Stimulated activated naive CD4-positive, alpha-beta T cell treated with Interleukin-2 at 50 U/mL for 16 hours (primary cell): ENCODE results near the gene FFAR3.
A peak's percentile ranks its signal among the peaks of the same experiment; 100 is the strongest.

ENCODE experiments used
- DNase-seq: peaks from one replicate; lab custom pipeline; 2025; lab: John Stamatoyannopoulos, UW

FFAR3 gene

DNA sequence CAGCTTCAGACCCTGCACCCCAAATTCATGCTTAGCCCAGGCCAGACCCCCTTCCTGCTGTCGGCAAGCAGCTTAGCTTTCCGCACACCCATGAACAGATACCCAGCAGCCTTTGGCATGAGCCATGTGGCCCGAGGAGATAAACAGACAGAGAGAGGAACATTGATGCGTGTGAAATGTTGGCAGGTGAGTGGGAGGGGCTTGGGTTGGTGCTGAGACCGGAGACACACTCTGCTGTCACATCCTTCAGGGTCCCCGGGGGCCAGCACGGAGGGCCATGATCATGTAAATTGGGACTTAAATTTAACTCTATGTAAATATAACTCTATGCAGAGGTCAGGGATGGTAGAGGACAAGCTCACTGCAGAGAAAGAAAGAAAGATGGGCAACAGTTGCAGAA is 27.8 kb upstream of the FFAR3 start:
- no peak for DNase-seq

DNA sequence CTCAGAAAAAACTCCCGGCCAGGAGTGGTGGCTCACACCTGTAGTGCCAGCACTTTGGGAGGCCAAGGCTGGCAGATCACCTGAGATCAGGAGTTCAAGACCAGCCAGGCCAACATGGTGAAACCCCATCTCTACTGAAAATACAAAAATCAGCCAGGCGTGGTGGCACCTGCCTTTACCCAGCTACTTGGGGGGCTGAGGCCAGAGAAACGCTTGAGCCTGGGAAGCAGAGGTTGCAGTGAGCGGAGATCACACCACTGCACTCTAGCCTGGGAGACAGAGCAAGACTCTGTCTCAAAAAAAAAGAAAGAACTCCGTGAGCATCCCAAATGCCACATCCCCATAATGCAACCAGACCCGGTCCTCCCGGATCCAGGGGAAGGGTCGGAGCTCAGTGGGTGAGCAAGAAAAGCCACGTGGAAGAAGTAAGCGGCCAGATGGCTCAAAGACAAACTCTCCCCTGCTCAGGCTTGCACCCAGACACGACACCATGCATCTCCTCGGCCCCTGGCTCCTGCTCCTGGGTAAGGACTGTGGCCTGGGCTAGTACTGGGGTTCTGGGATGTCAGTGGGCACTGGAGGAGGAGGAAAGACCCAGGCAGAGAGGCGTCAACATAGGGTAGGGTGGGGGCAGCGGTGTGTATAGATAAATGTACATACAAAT is 26.6 kb upstream of the FFAR3 start:
- no peak for DNase-seq

DNA sequence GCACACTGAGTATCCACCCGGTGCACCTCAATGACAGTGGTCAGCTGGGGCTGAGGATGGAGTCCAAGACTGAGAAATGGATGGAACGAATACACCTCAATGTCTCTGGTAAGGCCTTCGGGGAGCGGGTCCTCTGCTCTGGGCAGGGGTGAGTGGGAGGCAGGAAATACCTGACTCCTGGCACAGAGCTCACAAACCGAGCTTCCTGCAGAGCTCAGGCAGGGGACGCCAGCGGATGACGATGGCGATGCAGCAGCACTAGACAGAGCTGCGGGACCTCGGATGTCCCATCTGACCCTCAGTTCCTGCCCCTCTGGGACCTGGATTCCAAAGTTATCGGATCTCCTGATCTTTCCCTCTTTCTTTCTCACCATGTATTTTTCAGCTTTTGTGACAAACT is 25.4 kb upstream of the FFAR3 start:
- peak; percentile 16 for DNase-seq

DNA sequence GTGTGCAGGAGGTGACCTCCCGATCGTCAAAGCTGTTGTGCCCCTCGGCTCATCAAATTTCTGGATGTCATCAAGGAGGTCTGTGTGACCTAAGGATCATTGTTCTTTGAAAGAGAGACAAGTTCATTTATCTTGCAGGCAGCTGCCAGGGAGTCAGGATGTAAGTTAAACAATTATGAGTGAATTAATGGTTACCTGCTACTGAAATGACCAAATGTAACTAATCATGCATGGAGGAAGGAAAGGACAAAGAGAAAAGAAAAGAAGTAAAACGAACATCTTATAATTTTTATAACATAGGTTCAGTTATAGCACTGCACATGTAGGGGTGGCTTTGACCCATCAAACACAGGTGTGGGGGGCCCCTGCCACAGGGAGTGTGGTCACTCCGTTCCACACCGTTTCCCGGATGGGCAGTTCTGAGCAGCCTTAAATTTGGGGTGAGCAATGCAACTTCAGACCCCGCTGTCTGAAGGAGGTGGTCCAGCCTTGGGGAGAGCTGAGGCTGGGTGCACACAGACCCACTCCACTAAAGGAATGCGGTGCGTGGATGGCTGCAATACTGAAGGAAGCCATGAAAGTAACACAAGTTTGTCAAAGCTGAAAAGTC is 24.0 kb upstream of the FFAR3 start:
- DNase-seq, result no peak

DNA sequence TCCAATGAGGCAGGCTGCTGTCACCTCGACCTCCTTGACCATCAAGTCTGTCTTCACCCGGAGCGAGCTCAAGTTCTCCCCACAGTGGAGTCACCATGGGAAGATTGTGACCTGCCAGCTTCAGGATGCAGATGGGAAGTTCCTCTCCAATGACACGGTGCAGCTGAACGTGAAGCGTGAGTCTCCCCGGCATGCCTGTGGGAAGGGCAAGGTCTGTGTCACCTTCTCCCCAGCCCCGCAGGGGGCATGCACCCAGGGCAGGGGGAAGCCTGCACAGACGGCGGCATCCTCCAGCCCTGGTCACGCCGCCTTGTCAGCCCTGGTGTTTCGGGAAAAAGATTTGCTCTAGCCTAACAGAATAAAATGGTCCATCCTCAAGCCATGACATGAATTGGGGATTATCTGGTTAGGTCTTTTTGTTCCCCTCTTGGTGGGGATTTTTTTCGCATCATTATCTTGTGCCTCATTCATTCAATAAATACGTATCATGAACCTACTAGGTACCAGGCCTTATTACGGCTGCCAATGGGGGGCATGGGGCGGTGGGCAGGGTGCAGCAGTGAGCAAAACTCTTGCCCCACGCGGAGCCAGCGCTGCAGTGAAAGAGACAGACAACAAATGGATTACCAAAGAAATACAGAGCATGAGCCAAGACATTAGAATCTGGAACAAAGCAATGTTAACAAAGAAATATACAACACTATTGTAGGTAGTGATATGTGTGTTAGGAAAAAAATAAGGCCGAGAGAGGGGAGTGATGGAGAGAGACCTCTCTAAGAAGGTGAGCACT is 21.9 kb upstream of the FFAR3 start:
- no peak for DNase-seq

DNA sequence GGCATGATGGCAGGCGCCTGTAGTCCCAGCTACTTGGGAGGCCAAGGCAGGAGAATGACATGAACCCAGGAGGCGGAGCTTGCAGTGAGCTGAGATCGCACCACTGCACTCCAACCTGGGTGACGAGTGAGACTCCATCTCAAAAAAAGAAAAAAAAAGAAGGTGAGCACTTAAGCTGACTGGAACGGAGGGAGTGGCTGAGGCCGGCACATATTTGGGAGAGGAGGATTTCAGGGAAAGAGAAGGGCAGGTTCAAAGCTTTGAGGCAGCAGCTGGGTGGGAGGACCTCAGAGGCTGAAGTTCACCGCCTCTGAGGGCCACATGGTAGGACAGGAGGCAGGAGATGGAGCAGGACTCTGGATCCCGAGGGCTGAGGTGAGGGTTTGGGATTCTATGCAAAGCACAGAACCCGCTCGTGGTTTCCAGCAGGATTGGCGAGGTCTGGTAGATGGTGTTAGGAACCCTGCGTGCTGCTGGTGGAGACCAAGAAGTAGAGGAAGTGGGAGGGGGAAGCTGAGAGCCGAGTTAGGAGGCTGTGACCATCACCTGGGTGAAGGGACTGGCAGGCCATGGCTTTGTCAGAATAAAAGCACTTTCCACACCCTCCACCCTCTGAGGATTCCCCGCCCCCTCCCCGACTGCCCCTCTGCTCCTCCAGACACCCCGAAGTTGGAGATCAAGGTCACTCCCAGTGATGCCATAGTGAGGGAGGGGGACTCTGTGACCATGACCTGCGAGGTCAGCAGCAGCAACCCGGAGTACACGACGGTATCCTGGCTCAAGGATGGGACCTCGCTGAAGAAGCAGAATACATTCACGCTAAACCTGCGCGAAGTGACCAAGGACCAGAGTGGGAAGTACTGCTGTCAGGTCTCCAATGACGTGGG is 20.9 kb upstream of the FFAR3 start:
- DNase-seq, result no peak

DNA sequence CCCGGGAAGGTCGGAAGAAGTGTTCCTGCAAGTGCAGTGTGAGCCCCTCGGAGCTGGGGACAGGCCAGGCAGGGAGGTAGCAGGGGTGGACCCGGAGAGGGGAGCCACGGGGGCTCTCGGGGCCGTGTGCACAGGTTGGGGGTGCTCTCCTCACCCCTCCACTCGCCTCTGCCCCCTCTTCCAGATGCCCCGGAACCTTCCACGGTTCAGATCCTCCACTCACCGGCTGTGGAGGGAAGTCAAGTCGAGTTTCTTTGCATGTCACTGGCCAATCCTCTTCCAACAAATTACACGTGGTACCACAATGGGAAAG is 20.3 kb upstream of the FFAR3 start:
- no peak for DNase-seq

DNA sequence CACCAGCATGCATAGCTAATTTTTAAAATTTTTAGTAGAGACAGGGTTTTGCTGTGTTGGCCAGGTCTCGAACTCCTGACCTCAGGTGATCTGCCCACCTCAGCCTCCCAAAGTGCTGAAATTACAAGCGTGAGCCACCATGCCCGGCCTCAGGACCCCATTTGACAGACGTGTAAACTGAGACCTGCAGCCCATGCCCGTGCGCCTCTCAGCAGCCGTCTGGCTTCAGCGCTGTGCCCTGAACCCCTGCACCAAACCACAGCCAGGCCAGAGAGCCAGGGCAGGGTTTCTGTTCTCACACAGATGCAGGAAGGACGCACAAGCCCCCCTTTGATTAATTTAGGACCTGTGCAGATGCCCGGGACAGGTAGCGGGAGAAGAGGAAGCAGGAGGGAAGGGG is 17.8 kb upstream of the FFAR3 start:
- no peak for DNase-seq

DNA sequence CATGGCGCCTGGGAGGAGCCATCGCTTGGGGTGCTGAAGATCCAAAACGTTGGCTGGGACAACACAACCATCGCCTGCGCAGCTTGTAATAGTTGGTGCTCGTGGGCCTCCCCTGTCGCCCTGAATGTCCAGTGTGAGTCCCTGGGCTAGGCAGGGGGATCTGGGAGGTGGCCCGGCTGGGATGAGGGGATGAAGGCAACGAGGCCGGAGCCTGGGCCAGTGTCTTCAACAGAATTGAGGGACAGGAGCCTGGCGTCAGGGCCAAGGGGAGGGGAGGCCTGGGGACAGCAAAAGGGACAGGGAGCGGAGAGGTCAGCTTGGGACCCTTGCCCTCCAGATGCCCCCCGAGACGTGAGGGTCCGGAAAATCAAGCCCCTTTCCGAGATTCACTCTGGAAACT is 17.3 kb upstream of the FFAR3 start:
- no peak for DNase-seq

DNA sequence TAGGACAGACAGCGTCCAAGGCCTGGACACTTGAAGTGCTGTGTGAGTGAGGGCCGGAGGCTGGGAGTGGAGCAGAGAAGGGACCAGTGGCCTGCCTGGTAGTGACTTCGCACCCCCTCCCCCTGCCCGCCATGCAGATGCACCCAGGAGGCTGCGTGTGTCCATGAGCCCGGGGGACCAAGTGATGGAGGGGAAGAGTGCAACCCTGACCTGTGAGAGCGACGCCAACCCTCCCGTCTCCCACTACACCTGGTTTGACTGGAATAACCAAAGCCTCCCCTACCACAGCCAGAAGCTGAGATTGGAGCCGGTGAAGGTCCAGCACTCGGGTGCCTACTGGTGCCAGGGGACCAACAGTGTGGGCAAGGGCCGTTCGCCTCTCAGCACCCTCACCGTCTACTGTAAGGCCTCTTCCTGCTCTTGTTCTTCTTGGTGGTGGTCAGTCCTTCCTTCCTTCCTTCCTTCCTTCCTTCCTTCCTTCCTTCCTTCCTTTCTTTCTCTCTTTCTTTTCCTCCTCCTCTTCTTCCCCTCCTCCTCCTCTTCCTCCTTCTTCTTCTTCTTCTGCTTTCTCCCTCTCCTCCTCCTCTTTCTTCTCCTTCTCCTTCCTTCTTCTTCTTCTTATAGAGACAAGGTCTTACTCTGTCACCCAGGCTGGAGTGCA is 16.6 kb upstream of the FFAR3 start:
- DNase-seq, result no peak

DNA sequence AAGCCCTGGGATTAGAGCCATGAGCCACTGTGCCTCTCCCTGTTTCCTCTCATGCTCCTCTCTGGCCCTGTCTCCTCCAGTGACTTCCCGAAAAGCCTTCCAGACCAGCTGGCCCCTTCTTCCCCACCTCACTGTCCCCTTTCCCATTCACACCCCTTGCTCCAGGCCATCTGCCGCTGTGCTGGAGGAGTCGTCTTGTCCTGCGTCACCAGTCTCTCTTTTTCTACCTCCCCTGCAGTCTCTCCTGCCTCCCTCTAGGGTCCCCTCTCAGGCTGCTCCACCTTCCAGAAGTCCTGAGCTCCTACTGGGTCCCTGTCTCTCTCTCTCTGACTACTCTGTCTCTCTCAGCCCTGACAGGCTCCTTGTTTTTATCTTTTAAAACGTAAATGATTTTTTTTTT is 15.8 kb upstream of the FFAR3 start:
- DNase-seq, result no peak

DNA sequence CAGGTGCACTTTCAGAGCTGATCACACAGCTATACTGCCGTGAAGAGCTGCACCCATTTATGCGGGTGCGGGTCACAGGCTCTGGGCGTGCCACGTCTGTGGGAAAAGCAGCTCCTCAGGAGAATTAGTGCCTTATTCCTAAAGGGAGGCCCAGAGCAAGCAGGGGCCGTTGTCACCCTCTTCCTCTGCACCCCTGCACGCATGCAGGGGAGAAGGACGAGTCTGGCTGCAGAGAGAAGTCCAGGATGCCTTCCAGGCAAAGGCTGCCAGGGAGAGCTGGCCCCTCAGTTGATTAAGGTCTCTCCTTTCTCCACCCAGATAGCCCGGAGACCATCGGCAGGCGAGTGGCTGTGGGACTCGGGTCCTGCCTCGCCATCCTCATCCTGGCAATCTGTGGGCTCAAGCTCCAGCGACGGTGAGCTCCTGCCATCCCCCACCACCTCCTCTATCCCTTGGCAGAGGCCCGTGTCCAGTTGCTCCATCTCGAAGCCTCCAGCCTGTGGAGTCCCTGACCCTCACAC is 13.7 kb upstream of the FFAR3 start:
- no peak for DNase-seq

DNA sequence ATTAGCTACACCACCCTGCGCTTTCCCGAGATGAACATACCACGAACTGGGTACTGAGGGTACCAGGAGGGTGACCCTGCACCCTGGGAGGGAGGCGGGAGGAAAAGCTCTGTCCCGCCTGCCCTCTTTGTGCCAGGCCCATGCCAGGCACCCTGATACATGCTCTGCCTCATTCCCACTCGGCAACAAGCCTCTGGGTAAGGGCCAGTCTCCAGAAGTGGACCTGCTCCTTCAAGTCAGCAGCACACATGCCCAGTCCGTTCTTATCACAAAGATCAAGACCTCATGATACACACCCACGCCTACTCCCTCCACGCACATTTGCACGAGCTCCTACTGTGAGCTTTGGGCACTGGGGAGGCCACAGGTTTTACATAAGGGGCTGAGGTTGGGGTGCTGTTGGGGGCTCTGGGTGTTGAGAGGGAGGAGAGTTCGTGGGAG is 12.6 kb upstream of the FFAR3 start:
- DNase-seq, result no peak

DNA sequence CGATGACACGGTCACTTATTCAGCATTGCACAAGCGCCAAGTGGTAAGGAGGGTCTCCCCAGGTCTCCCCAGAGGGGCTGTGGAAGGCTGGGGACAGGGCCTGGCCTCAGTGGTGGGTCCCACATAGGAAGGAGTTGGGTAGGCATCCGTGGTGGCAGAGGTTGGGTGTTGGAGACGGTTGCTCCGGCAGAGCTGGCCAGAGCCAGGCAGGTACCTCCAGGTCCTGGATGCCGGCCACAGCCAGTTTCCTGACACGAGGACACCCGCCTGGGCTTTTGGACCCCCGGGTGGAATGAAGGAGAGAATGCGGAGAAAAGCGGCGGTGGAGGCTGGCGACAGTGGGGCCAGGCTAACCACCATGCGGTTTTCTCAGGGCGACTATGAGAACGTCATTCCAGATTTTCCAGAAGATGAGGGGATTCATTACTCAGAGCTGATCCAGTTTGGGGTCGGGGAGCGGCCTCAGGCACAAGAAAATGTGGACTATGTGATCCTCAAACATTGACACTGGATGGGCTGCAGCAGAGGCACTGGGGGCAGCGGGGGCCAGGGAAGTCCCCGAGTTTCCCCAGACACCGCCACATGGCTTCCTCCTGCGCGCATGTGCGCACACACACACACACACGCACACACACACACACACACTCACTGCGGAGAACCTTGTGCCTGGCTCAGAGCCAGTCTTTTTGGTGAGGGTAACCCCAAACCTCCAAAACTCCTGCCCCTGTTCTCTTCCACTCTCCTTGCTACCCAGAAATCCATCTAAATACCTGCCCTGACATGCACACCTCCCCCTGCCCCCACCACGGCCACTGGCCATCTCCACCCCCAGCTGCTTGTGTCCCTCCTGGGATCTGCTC is 11.8 kb upstream of the FFAR3 start:
- DNase-seq, result peak; percentile 59

DNA sequence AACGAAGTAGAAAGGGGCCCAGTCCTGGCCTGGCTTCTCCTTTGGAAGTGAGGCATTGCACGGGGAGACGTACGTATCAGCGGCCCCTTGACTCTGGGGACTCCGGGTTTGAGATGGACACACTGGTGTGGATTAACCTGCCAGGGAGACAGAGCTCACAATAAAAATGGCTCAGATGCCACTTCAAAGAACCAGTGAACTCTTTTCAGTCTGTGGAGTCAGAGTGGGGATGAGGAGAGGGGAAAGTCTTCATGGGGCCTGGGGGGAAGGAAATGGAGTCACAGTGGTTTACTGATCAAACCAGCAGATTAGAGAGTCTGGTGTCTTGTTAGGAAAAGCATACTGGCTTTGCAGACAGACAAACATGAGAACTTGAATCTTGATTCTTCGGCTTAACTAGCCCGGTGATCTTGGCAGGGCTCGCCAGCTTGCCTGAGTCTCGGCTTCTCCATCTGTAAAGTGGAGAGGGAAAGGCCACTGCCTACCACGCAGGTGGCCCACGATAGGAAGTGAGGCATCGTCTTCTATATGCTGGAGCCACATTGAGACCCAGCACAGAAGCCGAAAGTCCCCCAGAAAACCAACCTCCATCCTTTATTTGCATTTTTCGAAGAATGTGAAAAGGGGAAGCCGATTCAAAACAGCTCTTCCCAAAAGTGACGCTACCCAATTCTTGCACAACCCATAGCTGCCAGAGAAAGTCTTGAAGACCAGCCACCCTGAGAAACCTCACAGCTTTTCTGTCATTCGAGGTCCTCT is 10.9 kb upstream of the FFAR3 start, which contains the start of gene FFAR1:
TSS of gene FFAR1 (plus strand) at position 732 of the 759 bp plus-strand sequence. CDS start 3,650 bp downstream, outside the sequence.
- DNase-seq, result peak; percentile 41

DNA sequence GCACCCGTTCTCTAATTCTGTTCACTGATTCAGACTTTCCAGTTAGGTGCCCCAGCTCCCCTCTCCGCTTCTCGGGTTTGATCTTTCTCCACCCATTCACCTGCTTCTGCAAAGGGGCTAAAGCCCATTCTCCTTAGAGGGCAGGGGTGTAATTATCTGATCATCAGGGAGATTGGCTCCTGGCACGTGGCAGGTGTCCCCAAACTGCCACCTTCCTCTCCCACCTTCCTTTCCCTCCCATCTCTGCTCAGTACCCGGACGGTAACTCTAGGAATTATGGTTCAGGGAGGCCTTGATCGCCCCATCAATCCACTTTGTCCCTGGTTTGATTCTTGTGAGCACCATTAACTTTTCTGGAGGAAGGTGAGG is 10.3 kb upstream of the FFAR3 start:
- DNase-seq, result no peak

DNA sequence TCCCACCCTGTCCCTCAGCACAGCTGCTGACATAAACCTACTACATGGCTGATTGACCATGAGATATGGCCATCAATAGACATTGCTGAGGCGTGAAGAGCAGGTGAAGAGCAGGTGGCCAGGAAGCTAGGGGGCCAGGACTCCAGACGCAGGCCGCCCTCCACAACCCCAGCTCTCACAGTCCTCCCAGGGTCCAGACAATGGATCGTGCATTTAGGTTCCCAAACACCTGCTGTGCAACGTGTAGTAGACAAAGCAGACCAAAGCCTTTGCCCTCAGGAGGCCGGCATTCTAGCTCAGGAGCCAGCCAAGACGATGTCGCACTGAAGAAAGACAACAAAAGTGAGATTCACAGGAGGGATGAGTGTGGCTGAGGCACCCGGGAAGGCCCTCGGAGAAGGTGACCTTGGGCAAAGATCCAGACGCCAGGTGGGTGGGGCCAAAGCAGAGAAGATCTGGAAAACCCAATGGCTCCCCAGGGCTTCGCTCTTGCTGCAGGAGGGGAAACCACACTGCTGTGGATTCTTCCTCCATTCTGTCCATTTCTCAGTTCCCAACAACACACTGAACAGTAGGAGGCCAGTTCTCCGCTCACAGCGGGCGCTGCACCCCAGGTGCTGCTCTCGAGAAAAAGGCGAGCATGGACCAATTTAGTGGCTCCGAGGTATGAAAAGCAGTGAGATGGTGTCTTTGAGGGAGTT is 9.2 kb upstream of the FFAR3 start:
- no peak for DNase-seq

DNA sequence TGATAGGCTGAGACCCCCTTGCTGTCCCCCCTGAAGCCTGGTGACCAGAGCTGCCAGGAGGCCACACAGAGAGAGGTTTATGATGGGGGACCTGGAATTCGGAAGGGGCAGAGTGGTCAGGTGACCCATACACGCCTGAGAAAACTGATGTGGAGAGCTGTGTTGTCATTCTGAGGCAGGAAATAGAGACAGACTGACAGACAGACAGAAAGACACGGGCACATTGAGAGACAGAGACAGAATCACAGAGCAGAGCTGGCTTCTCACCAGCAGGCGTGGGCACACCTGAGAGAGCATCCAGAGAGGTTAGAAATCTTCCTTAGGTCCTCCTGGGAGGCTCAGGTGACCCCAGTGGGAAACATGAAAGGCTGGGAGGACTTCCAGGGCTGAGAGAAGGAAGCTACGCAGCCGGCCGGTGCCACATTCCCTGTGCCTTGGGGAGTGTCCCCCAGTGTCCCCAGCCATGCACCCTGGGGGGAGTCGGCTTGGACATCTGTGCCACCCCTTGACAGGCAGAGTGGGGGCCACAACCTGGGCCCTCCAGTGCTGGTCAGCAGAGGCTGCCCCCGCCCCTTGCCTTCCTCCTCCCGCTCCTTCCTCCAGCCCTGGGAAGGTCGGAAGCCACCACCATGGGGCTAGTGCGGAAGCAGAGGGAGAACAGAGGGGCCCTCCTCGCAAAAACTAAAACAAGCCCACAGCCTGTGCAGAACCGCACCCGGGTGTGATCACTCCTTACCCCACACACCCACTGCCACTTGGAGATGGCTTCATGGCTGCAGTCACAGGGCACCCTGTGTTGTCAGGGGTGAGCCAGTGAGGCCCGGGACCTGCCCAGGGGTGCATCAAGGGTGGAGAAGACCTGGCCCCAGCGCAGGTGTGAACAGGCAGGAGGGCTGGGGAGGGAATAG is 8.4 kb upstream of the FFAR3 start:
- no peak for DNase-seq
